B cell (primary cell): Measurements from ENCODE around the gene CREBBP. TPM values are rescaled to one million over a fixed set of nuclear protein-coding genes. Genes with fewer than 3 reads are reported as not detected.
A peak's percentile ranks its signal among the peaks of the same experiment; 100 is the strongest.

ENCODE experiments used
- ATAC-seq: fragments of 200-7000 bp; cut with Tn5 transposase; one replicate; pipeline ENCODE4 v1.10.0; 2021; ENCODE audit warnings: low read depth, mild to moderate bottlenecking, moderate number of reproducible peaks, moderate library complexity
- CTCF ChIA-PET: fragments of 350-600 bp; sonication (Branson Sonifier 250); formaldehyde crosslinking; loops from one replicate; lab custom pipeline; 2021; ENCODE audit warnings: antibody characterized with exemption, inconsistent platforms; lab: Charles Lee
- POLR2A ChIA-PET: fragments of 350-600 bp; sonication (Branson Sonifier 250); formaldehyde crosslinking; loops from one replicate; lab custom pipeline; 2021; ENCODE audit warnings: antibody characterized with exemption; lab: Charles Lee
- DNase-seq: peaks from one replicate; pipeline ENCODE4 v3.0.0; 2013
- H2AFZ ChIP-seq: 2 replicates; pipeline ENCODE4 v1.6.1; 2012; ENCODE audit warnings: mild to moderate bottlenecking, low read depth, low read length; ENCODE audit not compliant: insufficient read depth, poor library complexity, severe bottlenecking
- H3K27ac ChIP-seq, 2 donors: 1 replicate in 1 of 2; 2 replicates in 1 of 2; pipeline ENCODE4 v1.5.1; 2012 to 2013; ENCODE audit warnings: low read length in 2 of 2, mild to moderate bottlenecking in 2 of 2, moderate library complexity in 1 of 2
- H3K27me3 ChIP-seq, 4 experiments: fragments of 200-600 bp in 1 of 4; sonication (generic) in 1 of 4; replicated peaks in 1 of 4; 1 replicate in 2 of 4; 2 replicates in 2 of 4; pipeline versions ENCODE4 v1.6.1 to v1.7.0; 2013 to 2016; ENCODE audit warnings: low read length in 3 of 4, mild to moderate bottlenecking in 2 of 4, mixed read lengths in 1 of 4, moderate library complexity in 1 of 4; ENCODE audit not compliant: insufficient read depth in 4 of 4, control insufficient read depth in 3 of 4; ENCODE audit errors: control extremely low read depth in 1 of 4
- H3K36me3 ChIP-seq, 2 experiments: replicated peaks in 1 of 2; 1 replicate in 1 of 2; 2 replicates in 1 of 2; pipeline versions ENCODE4 v1.6.1 to v1.7.1; 2013; ENCODE audit warnings: low read length in 1 of 2; ENCODE audit not compliant: insufficient read depth in 2 of 2, control insufficient read depth in 1 of 2; ENCODE audit errors: control extremely low read depth in 1 of 2, extremely low read depth in 1 of 2
- H3K4me1 ChIP-seq, 2 donors: fragments of 200-600 bp in 1 of 2; sonication (generic) in 1 of 2; 1 replicate in 1 of 2; 2 replicates in 1 of 2; pipeline versions ENCODE4 v1.5.1 to v1.6.1; 2013 to 2017; ENCODE audit warnings: low read length in 2 of 2; ENCODE audit not compliant: control insufficient read depth in 2 of 2, insufficient read depth in 2 of 2
- H3K4me2 ChIP-seq: replicated peaks from 2 replicates; pipeline ENCODE3; 2012; ENCODE audit warnings: mild to moderate bottlenecking, low read depth, low read length; ENCODE audit not compliant: poor library complexity, severe bottlenecking
- H3K4me3 ChIP-seq, 5 experiments: fragments of 200-600 bp in 1 of 5; sonication (generic) in 1 of 5; 1 replicate in 3 of 5; 2 replicates in 2 of 5; pipeline versions ENCODE4 v1.5.1 to v1.7.0; 2011 to 2016; ENCODE audit warnings: low read length in 4 of 5, mild to moderate bottlenecking in 4 of 5, low read depth in 2 of 5, control low read depth in 1 of 5, moderate library complexity in 1 of 5; ENCODE audit not compliant: insufficient read depth in 1 of 5; ENCODE audit errors: control extremely low read depth in 1 of 5, extremely low read depth in 1 of 5
- H3K79me2 ChIP-seq: fragments of 200-600 bp; sonication (generic); one replicate; pipeline ENCODE4 v1.6.0; 2016; ENCODE audit warnings: low read length; ENCODE audit not compliant: control insufficient read depth, insufficient read depth
- H3K9ac ChIP-seq: fragments of 200-600 bp; sonication (generic); 2 replicates; pipeline ENCODE4 v1.6.1; 2017; ENCODE audit warnings: mild to moderate bottlenecking, low read length, moderate library complexity
- H3K9me3 ChIP-seq, 3 donors: one replicate each; pipeline versions ENCODE4 v1.6.1 to v1.7.1; 2013; ENCODE audit warnings: low read length in 2 of 3; ENCODE audit not compliant: control insufficient read depth in 2 of 3, insufficient read depth in 1 of 3; ENCODE audit errors: control extremely low read depth in 1 of 3
- H4K20me1 ChIP-seq: 2 replicates; pipeline ENCODE4 v1.6.0; 2012; ENCODE audit warnings: mild to moderate bottlenecking, low read length; ENCODE audit not compliant: insufficient read depth, control insufficient read depth, poor library complexity, severe bottlenecking
- H3K27ac Mint-ChIP-seq: one replicate; pipeline ENCODE4 v1.8.0; 2021; ENCODE audit warnings: mixed read lengths
- H3K27me3 Mint-ChIP-seq: one replicate; pipeline ENCODE4 v1.8.0; 2021; ENCODE audit warnings: mixed read lengths
- H3K4me1 Mint-ChIP-seq: one replicate; pipeline ENCODE4 v1.8.0; 2021; ENCODE audit warnings: mixed read lengths
- H3K4me3 Mint-ChIP-seq: one replicate; pipeline ENCODE4 v1.8.0; 2021; ENCODE audit warnings: mixed read lengths
- H3K9me3 Mint-ChIP-seq: one replicate; pipeline ENCODE4 v1.8.0; 2022; ENCODE audit warnings: mixed read lengths; ENCODE audit not compliant: insufficient read depth
- CTCF ChIP-seq: fragments of 200-600 bp; IDR thresholded peaks from one replicate; pipeline ENCODE4 v1.8.0; 2022; ENCODE audit warnings: antibody characterized with exemption, mild to moderate bottlenecking
- EZH2 ChIP-seq: IDR thresholded peaks from 2 replicates; pipeline ENCODE4 v1.6.1; 2012; ENCODE audit warnings: borderline replicate concordance, low read depth, mild to moderate bottlenecking, moderate library complexity, low read length; ENCODE audit not compliant: insufficient read depth, poor library complexity, severe bottlenecking
- WGBS: methylation state at CpG from one replicate; pipeline ENCODE4 v1.1.5; 2013; ENCODE audit warnings: missing lambda C conversion rate; ENCODE audit not compliant: insufficient coverage; 5-methylcytosine and 5-hydroxymethylcytosine counted together
- intact Hi-C: fragments of 100-400 bp; cut with micrococcal nuclease; formaldehyde crosslinking; loops from one replicate; pipeline ENCODE4 v1.10.0; 2022
- polyA plus RNA-seq: library from polyadenylated mRNA; depleted of rRNA; stranded (reverse); fragments of >200 nt; gene quantifications from 2 replicates; pipeline ENCODE4 v1.2.3, GENCODE V29; 2012
- total RNA-seq, 2 donors: library from RNA; stranded (reverse); fragments of 120-200 nt in 1 of 2; gene quantifications; 1 replicate in 1 of 2; 2 replicates in 1 of 2; pipeline versions ENCODE4 v1.2.3 to v1.2.4, GENCODE V29; 2013 to 2022

CREBBP gene
- total and polyA plus RNA-seq, 2 donors (not counting 1 experiment from before 2014, with no cell fraction given): 27.6 to 206 TPM

GRCh38 chr16:3864562-3864961 is 16.0 kb downstream of the CREBBP start:
- Histone ChIP-seq H3K9ac (no peak overlapping the region), H3K27me3 (no peaks in the 10 kb centered on the region), H2AFZ (no peak overlapping the region), H3K4me3 (no peak overlapping the region), H3K9me3 (no peaks in the 10 kb centered on the region), H3K4me2 (no peak overlapping the region), H4K20me1 (peaks cover 99% of the 10 kb centered on the region), H3K27ac (peak overlapping the region in 1 of 2 donors; percentile 38), H3K36me3 (peaks cover 0 to 4% of the 10 kb centered on the region in 2 experiments), H3K4me1 (peaks cover 69 to 84% of the 10 kb centered on the region in 2 donors), H3K79me2 (peaks cover 100% of the 10 kb centered on the region)
- peak overlapping the region; percentile 13 for H3K4me3 Mint-ChIP-seq
- peaks cover 82% of the 10 kb centered on the region for H3K4me1 Mint-ChIP-seq
- ChIA-PET POLR2A (no interaction called here), CTCF (no interaction called here)
- 93% methylated on average over 3 of the region's 5 CpGs for WGBS
- DNase-seq: no peak
- intact Hi-C loops: no loop called here
- no peak for ATAC-seq
- H3K27ac Mint-ChIP-seq: no peak overlapping the region
- H3K27me3 Mint-ChIP-seq: no peaks in the 10 kb centered on the region
- H3K9me3 Mint-ChIP-seq: no peaks in the 10 kb centered on the region
- no peak for TF ChIP-seq CTCF
- TF ChIP-seq EZH2: no peak

- no peak for ATAC-seq
- peak overlapping the region; percentile 32 for H3K27ac Mint-ChIP-seq
- peaks cover 71 to 86% of the 10 kb centered on the region in 2 donors for H3K4me1 ChIP-seq
These were observed 16.9 kb downstream of the CREBBP start for GRCh38 chr16:3863587-3863986.

More at GRCh38 chr16:3863587-3863986, 16.9 kb downstream of the CREBBP start:
- H3K4me2 ChIP-seq: peak overlapping the region; percentile 63
- H3K9me3 ChIP-seq: no peaks in the 10 kb centered on the region
- peaks cover 100% of the 10 kb centered on the region for H3K79me2 ChIP-seq
- no peaks in the 10 kb centered on the region for H3K36me3 ChIP-seq
- Mint-ChIP-seq H3K4me3 (no peak overlapping the region), H3K9me3 (no peaks in the 10 kb centered on the region), H3K4me1 (peaks cover 79% of the 10 kb centered on the region), H3K27me3 (no peaks in the 10 kb centered on the region)
- no peak overlapping the region for H3K4me3 ChIP-seq
- H3K9ac ChIP-seq: no peak overlapping the region
- H4K20me1 ChIP-seq: peaks cover 98% of the 10 kb centered on the region
- ChIA-PET POLR2A (no interaction called here), CTCF (interaction anchor here (1.3 kb wide), 1 partner anchor 12 kb away, joined by 4 read pairs; no protein-coding TSS in a partner anchor)
- H3K27me3 ChIP-seq: no peaks in the 10 kb centered on the region
- H3K27ac ChIP-seq: peak overlapping the region; percentile 16 to 61
- intact Hi-C loops: no loop called here
- no peak for TF ChIP-seq EZH2
- no peak for TF ChIP-seq CTCF
- DNase-seq: no peak
- WGBS: 28% methylated on average over 5 of the region's 5 CpGs
- no peak overlapping the region for H2AFZ ChIP-seq
